BE2C (cell line): ENCODE measurements around the gene CBFA2T3.
"Not testable (repeated sequence)": the region's sequence is repeated elsewhere in the genome, so short reads cannot be mapped to it uniquely, and the experiment has no call there.

Source experiments
- DNase-seq: peaks from one replicate; pipeline ENCODE4 v3.0.0-alpha.2; 2020
- H3K27me3 ChIP-seq: fragments of 250-450 bp; sonication (Bioruptor Pico); 2 replicates; pipeline ENCODE4 v1.5.1; 2020; ENCODE audit warnings: mild to moderate bottlenecking
- H3K36me3 ChIP-seq: fragments of 250-450 bp; sonication (Bioruptor Pico); 2 replicates; pipeline ENCODE4 v1.5.1; 2020; ENCODE audit warnings: mild to moderate bottlenecking
- H3K4me1 ChIP-seq: fragments of 250-450 bp; sonication (Bioruptor Pico); 2 replicates; pipeline ENCODE4 v1.5.1; 2020
- H3K4me3 ChIP-seq: 2 replicates; pipeline ENCODE4 v1.5.1; 2011; ENCODE audit warnings: low read depth, low read length
- H3K9me3 ChIP-seq: fragments of 250-450 bp; sonication (Bioruptor Pico); 2 replicates; pipeline ENCODE4 v1.5.1; 2020
- TF ChIP-seq, protein P1 (sequence below): IDR thresholded peaks from 2 replicates; pipeline ENCODE4 v1.5.1; 2012; ENCODE audit warnings: mild to moderate bottlenecking, low read depth, low read length

The CBFA2T3 gene

DNA sequence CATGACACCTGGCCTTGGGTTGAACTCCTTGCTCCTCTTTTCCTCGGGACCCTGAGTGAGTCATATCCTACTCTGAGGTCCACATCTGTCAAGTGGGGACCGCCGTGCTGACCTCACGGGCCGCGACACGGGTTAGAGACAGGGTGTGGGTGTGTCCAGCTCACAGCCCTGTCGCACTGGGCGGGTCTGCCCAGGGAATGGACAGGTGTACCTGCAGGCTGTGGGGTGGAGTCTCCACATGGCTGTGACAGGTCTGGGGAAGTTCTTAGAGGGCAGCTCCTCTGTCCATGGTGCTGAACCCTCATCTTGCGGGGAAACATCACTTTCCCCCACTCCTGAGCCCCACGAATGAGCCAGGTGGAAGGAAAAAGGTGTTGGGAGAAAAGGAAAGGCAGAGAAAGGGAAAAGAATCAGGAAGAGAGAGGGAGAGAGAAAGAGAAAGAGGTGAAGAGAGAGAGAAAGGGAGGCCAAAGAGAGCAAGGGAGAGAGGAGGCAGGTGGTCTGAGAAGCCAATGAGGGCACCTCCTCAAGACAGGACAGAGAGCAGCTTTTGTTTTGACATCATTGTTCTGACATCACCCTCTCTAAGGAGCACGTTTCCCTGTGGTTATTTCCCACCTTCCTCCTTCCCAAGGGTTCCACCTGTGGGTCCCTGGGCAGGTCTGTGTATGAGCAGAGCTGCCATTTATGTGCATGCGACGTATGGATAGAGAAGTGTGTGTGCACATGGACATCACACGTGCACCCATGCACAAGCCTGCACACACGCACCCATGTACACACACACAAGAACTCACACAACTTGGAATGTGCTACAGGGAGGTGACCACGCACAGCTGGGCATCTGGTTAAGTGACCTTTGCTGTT lies 32.6 kb upstream of the CBFA2T3 start:
- H3K36me3 ChIP-seq, result no peaks in the 10 kb centered on the region
- TF ChIP-seq, protein P1, sequence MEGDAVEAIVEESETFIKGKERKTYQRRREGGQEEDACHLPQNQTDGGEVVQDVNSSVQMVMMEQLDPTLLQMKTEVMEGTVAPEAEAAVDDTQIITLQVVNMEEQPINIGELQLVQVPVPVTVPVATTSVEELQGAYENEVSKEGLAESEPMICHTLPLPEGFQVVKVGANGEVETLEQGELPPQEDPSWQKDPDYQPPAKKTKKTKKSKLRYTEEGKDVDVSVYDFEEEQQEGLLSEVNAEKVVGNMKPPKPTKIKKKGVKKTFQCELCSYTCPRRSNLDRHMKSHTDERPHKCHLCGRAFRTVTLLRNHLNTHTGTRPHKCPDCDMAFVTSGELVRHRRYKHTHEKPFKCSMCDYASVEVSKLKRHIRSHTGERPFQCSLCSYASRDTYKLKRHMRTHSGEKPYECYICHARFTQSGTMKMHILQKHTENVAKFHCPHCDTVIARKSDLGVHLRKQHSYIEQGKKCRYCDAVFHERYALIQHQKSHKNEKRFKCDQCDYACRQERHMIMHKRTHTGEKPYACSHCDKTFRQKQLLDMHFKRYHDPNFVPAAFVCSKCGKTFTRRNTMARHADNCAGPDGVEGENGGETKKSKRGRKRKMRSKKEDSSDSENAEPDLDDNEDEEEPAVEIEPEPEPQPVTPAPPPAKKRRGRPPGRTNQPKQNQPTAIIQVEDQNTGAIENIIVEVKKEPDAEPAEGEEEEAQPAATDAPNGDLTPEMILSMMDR, result no peak
- no peaks in the 10 kb centered on the region for H3K9me3 ChIP-seq
- H3K4me3 ChIP-seq, result no peak overlapping the region
- H3K4me1 ChIP-seq, result no peaks in the 10 kb centered on the region
- peak; percentile 3 for DNase-seq
- H3K27me3 ChIP-seq, result peaks cover 17% of the 10 kb centered on the region

DNA sequence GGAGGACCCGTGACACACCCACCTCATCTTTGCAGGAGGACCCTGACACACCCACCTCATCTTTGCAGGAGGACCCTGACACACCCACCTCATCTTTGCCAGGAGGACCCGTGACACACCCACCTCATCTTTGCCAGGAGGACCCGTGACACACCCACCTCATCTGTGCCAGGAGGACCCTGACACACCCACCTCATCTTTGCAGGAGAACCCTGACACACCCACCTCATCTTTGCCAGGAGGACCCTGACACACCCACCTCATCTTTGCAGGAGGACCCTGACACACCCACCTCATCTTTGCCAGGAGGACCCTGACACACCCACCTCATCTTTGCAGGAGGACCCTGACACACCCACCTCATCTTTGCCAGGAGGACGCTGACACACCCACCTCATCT lies 31.8 kb upstream of the CBFA2T3 start:
- not testable (repeated sequence) for H3K4me1 ChIP-seq, H3K9me3 ChIP-seq, H3K4me3 ChIP-seq, H3K36me3 ChIP-seq
- peak; percentile 1 for DNase-seq
- peaks cover 16% of the 10 kb centered on the region for H3K27me3 ChIP-seq

DNA sequence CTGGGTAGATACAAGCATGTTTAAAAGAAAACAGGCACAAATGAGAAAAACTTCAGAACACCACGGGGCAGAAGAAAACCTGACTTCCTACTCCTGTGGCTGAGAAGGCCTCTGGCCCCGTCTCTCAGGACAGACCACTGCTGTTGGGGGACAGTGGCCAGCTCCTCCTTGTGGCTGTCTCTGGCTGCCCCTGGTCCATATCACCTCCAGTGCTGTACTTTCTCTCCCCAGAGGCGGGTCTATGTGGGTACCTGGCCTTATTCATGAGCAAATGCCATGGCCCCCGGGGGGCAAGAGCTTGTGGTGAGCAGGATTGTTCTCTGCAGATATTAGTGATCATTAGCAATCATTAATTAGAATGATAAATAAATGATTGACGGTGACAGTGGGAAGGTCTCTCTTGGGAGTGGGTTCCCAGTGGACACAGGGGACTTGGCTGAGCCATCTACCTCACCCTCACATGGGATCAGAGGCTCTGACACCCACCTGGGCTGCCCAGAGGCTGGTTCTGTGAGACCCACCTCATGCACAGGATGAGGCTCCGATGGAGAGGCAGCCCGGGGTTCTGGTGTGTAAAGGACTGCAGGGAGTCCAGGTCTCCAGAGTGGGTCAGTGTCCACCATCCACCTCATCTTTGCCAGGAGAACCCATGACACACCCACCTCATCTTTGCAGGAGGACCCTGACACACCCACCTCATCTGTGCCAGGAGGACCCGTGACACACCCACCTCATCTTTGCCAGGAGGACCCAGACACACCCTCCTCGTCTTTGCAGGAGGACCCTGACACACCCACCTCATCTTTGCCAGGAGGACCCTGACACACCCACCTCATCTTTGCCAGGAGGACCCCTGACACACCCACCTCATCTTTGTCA lies 30.6 kb upstream of the CBFA2T3 start:
- Histone ChIP-seq H3K4me1 (peaks cover 11% of the 10 kb centered on the region), H3K36me3 (no peaks in the 10 kb centered on the region), H3K4me3 (no peak overlapping the region), H3K9me3 (no peaks in the 10 kb centered on the region), H3K27me3 (peaks cover 11% of the 10 kb centered on the region)
- no peak for DNase-seq
- TF ChIP-seq, protein P1, result no peak

DNA sequence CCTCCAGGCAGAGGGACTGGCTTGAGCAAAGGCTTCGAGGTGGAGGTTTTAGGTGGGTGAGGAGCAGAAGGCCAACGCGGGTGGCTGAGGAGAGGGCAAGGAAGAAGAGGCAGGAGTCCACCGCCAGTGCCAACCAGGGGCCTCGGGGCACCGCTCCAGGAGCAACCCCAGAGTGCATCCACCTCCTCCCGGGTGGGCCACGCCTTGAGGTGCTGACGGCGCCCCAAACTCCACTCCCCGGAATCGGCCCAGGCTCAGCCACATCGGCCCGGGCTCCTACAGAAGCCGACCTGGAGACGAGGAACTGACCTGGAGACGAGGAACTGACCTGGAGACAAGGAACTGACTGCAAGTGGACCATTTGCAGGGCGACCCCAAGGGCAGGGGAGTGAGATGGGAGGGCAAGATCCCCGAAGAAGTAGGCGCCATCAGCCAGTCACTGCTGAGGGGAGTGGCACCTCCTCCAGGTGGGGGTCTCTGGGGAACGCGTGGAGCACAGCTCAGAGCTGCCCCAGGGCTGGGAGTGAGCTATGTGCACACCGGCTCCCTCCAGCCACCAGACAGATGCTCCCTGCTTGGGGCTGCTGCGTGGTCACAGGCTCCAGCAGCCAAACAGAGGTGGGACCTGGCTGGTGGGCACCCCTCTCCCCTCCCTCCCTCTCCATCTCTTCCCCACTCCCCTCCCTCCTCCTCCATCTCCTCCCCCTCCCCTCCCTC lies 29.2 kb upstream of the CBFA2T3 start:
- Histone ChIP-seq H3K4me1 (peaks cover 11% of the 10 kb centered on the region), H3K36me3 (no peaks in the 10 kb centered on the region), H3K4me3 (no peak overlapping the region), H3K27me3 (peaks cover 15% of the 10 kb centered on the region), H3K9me3 (no peaks in the 10 kb centered on the region)
- peak; percentile 12 for DNase-seq
- TF ChIP-seq, protein P1, result no peak

DNA sequence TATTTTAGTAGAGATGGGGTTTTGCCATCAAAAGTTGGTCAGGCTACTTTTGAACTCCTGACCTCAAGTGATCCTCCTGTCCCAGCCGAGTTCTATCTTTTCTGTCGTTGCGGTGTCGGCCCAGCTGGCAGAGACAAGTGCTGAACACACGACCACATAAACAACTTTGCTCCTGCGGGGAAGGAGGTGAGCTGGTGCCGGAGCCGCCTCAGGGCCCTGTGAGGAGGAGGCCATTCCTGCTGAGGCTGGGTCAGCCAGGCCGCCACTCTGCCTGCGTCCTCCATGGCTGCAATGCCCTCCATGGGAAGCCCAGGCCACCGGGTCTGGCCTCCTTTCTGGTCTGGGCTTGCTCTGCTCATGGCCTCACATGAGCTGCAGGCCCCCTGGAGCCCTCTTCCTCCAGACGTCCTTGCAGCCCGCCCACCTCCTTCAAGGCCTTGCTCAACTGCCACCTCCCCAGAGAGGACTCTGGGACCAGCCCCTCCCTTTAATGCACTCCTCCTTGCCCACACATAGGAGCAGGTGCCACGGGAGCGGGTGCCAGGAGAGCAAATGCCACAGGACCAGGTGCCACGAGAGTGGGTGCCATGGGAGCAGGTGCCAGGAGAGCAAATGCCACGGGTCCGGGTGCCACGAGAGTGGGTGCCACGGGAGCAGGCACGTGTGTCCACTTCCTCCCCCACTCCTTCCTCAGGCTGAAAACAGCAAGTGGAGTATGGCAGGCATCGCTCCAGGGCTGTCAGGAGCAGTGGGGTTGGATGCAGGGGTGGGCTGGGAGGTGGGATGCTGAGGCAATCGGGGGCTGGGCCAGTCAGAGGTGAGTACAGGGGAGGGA lies 28.4 kb upstream of the CBFA2T3 start:
- Histone ChIP-seq H3K36me3 (no peaks in the 10 kb centered on the region), H3K4me3 (no peak overlapping the region), H3K9me3 (no peaks in the 10 kb centered on the region), H3K4me1 (peaks cover 11% of the 10 kb centered on the region), H3K27me3 (peaks cover 15% of the 10 kb centered on the region)
- TF ChIP-seq, protein P1, result no peak
- DNase-seq, result no peak
